Measurements from ENCODE around the gene TNN. TPM values are rescaled to one million over a fixed set of nuclear protein-coding genes. Genes with fewer than 3 reads are reported as not detected.

Gene TNN
- total and polyA plus RNA-seq, 2 donors, result 0.27 to 0.38 TPM

DNA sequence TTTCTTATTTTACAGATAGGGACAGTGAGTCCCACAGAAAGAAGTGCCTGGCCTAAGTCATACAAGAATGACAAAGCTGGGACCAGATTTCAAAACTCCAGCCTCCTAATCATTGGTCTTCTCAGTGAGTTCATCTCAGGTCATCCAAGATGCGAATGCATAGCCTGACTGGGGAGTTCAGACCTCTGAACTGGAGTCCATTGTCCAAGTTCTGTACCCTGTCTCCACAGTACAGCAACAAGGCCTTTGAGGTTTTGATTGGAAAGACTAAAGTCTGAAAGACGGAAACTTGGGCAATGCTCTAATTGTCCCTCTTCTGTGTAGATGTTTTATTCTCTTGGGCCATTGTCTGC, 62.0 kb downstream of the TNN start:
- no peak for DNase-seq (ENCODE audit: low read depth in 6 of 9, low spot score in 9 of 9)
- H3K4me1 ChIP-seq (ENCODE audit: control insufficient read depth in 2 of 2, insufficient read depth in 2 of 2, low read length in 2 of 2), result no peaks in the 10 kb centered on the region
- 95% methylated on average over 2 of the region's 2 CpGs for WGBS

DNA sequence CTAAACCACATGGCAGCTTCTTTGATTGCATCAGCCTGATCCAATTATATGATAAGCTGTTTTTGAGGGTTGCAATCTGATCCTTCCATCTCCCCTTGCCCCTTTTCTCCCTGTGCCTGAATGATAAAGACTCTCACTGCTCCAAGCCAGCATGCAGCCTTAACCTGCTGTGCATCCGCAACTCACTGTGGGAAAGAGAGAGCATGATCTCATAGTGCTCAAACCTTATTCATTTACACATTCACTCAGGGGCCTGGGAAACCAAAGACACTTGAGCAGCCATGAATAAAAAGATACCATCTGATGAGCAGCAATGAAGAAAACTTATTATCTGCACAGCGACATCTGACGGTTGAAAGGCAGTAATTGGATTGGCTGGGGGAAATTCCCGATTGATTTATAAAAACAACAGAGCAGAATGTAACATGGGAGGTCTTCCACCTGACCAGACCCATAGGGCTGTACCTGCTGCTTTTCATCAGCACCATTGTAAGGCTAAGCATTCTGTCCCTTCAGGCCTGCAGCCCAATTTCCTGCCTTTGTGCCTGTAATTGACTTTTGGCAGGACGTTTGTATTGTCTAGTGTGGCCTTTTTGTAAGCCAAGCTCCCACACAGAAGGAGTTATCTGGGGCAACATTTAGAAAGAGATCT, 62.5 kb downstream of the TNN start:
- Histone ChIP-seq H3K36me3 (ENCODE audit: control insufficient read depth in 2 of 2, insufficient read depth in 2 of 2, low read length in 1 of 2) (no peaks in the 10 kb centered on the region), H3K27ac (ENCODE audit: low read depth in 1 of 2, low read length in 1 of 2) (no peak overlapping the region), H3K9me3 (ENCODE audit: control insufficient read depth in 2 of 2, insufficient read depth in 1 of 2, low read length in 1 of 2) (no peaks in the 10 kb centered on the region), H3K4me1 (ENCODE audit: control insufficient read depth in 2 of 2, insufficient read depth in 2 of 2, low read length in 2 of 2) (no peaks in the 10 kb centered on the region), H3K4me3 (ENCODE audit: low read length in 2 of 2) (no peak overlapping the region), H3K27me3 (ENCODE audit: control insufficient read depth in 2 of 2, insufficient read depth in 1 of 2, low read length in 1 of 2) (no peaks in the 10 kb centered on the region)
- WGBS, result 89% methylated on average over 5 of the region's 5 CpGs
- no peak for DNase-seq (ENCODE audit: low read depth in 6 of 9, low spot score in 9 of 9)

More for the DNA sequence above, 62.0 kb downstream of the TNN start:
- Histone ChIP-seq H3K4me3 (ENCODE audit: low read length in 2 of 2) (no peak overlapping the region), H3K9me3 (ENCODE audit: control insufficient read depth in 2 of 2, insufficient read depth in 1 of 2, low read length in 1 of 2) (no peaks in the 10 kb centered on the region), H3K27ac (ENCODE audit: low read depth in 1 of 2, low read length in 1 of 2) (no peak overlapping the region), H3K36me3 (ENCODE audit: control insufficient read depth in 2 of 2, insufficient read depth in 2 of 2, low read length in 1 of 2) (no peaks in the 10 kb centered on the region), H3K27me3 (ENCODE audit: control insufficient read depth in 2 of 2, insufficient read depth in 1 of 2, low read length in 1 of 2) (no peaks in the 10 kb centered on the region)

DNA sequence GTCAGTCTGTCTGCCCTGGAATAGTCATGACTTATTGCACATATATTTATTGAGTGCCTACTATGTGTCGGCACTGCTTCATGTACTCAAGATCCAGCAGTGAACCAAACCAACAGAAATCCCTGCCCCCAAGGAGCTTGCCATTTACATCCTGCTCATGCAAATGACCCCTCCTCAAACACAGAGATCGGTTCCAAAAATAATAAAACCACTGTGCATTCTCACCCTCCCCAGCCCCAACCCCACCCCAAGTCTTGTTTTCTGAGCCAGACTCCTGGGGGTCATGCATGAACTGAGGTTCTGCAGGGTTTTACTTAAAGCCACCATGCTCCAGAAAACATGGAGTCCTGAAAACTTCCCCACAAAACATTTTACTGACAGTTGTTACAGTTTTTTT, 63.0 kb downstream of the TNN start:
- WGBS, result 90% methylated on average over 2 of the region's 2 CpGs
- Histone ChIP-seq H3K4me3 (ENCODE audit: low read length in 2 of 2) (no peak overlapping the region), H3K27me3 (ENCODE audit: control insufficient read depth in 2 of 2, insufficient read depth in 1 of 2, low read length in 1 of 2) (peaks cover 0 to under 1% of the 10 kb centered on the region in 2 donors), H3K27ac (ENCODE audit: low read depth in 1 of 2, low read length in 1 of 2) (no peak overlapping the region), H3K36me3 (ENCODE audit: control insufficient read depth in 2 of 2, insufficient read depth in 2 of 2, low read length in 1 of 2) (no peaks in the 10 kb centered on the region), H3K9me3 (ENCODE audit: control insufficient read depth in 2 of 2, insufficient read depth in 1 of 2, low read length in 1 of 2) (no peaks in the 10 kb centered on the region), H3K4me1 (ENCODE audit: control insufficient read depth in 2 of 2, insufficient read depth in 2 of 2, low read length in 2 of 2) (no peaks in the 10 kb centered on the region)
- DNase-seq (ENCODE audit: low read depth in 6 of 9, low spot score in 9 of 9), result no peak

DNA sequence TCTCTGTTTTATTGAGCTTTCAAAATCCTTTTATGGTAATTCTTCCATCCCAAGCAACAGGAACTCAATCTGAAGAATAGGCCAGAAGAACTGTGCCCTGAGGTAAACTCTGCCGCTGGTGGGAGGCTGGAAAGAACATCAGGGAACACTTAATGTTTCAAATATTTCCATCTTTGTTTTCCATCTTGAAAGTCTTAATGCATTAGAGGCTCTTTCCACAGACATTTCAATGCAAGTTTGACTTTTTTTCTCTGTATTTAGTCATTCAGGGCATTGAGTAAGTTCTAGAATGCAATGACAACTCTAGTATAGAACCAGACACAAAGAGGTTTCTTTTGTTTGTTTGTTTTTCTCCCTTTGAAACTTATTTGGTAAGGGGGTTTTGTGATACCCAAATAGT, 63.5 kb downstream of the TNN start:
- H3K27ac ChIP-seq (ENCODE audit: low read depth in 1 of 2, low read length in 1 of 2), result no peak overlapping the region
- no peaks in the 10 kb centered on the region for H3K4me1 ChIP-seq (ENCODE audit: control insufficient read depth in 2 of 2, insufficient read depth in 2 of 2, low read length in 2 of 2)

DNA sequence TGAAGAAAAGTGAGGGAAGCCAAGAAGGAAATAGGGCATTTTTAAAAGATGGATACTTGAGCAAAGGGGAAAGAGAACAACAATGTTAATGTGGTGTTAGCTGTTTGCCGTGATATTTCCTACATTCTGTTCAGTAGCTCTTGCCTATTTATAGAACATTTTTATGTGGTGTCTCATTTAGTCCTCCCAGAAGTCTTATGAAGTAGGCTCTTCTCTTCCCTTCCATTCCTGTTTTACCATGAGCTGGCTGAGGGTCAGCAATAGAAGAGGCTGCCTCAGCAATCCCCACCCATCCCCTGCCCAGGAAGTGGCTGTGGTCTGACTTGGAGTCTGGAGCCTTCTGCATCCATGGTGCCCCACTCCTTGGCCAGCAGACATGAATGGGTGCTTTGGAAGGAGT, 64.8 kb downstream of the TNN start:
- Histone ChIP-seq H3K36me3 (ENCODE audit: control insufficient read depth in 2 of 2, insufficient read depth in 2 of 2, low read length in 1 of 2) (no peaks in the 10 kb centered on the region), H3K4me3 (ENCODE audit: low read length in 2 of 2) (no peak overlapping the region), H3K4me1 (ENCODE audit: control insufficient read depth in 2 of 2, insufficient read depth in 2 of 2, low read length in 2 of 2) (no peaks in the 10 kb centered on the region), H3K27ac (ENCODE audit: low read depth in 1 of 2, low read length in 1 of 2) (no peak overlapping the region), H3K27me3 (ENCODE audit: control insufficient read depth in 2 of 2, insufficient read depth in 1 of 2, low read length in 1 of 2) (peaks cover 0 to 3% of the 10 kb centered on the region in 2 donors), H3K9me3 (ENCODE audit: control insufficient read depth in 2 of 2, insufficient read depth in 1 of 2, low read length in 1 of 2) (no peaks in the 10 kb centered on the region)
- WGBS, result 82% methylated on average over 1 of the region's 1 CpG
- DNase-seq (ENCODE audit: low read depth in 6 of 9, low spot score in 9 of 9), result no peak

More for the DNA sequence above, 63.5 kb downstream of the TNN start:
- Histone ChIP-seq H3K9me3 (ENCODE audit: control insufficient read depth in 2 of 2, insufficient read depth in 1 of 2, low read length in 1 of 2) (no peaks in the 10 kb centered on the region), H3K36me3 (ENCODE audit: control insufficient read depth in 2 of 2, insufficient read depth in 2 of 2, low read length in 1 of 2) (no peaks in the 10 kb centered on the region), H3K4me3 (ENCODE audit: low read length in 2 of 2) (no peak overlapping the region), H3K27me3 (ENCODE audit: control insufficient read depth in 2 of 2, insufficient read depth in 1 of 2, low read length in 1 of 2) (peaks cover 0 to 3% of the 10 kb centered on the region in 2 donors)
- no peak for DNase-seq (ENCODE audit: low read depth in 6 of 9, low spot score in 9 of 9)
- WGBS, result 94% methylated on average over 1 of the region's 1 CpG

DNA sequence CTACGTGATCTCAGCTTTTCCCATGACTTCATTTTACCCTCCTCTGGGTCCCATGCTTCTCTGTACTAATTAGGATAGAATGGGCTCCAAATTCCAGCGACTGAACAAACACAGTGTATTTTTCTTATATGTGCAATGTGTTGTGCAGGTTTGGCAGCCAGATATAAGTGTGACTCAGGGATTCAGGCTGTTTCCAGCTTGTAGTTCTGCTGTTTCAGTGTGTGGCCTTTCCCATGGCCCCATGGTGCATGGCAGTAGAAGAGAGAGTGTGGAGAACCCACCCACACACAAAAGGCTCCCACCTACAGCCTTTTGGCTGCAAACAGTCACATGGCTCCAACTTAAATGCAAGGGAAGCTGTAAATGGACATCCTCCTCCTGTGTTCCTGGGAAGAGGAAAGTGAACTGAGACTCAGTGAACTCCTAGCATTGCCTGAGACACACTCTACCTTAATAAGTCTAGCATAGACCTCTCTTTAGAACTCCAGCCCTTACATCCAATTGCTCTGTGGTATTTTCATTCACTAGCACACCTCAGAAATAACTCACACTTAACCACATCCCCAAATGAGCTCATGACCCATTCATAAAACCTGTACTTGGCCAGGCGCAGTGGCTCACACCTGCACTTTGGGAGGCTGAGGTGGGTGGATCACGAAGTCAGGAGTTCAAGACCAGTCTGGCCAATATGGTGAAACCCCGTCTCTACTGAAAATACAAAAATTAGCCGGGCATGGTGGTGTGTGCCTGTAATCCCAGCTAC, 66.2 kb downstream of the TNN start:
- Histone ChIP-seq H3K27me3 (ENCODE audit: control insufficient read depth in 2 of 2, insufficient read depth in 1 of 2, low read length in 1 of 2) (peaks cover 0 to 3% of the 10 kb centered on the region in 2 donors), H3K4me1 (ENCODE audit: control insufficient read depth in 2 of 2, insufficient read depth in 2 of 2, low read length in 2 of 2) (no peaks in the 10 kb centered on the region), H3K9me3 (ENCODE audit: control insufficient read depth in 2 of 2, insufficient read depth in 1 of 2, low read length in 1 of 2) (no peaks in the 10 kb centered on the region), H3K4me3 (ENCODE audit: low read length in 2 of 2) (no peak overlapping the region), H3K27ac (ENCODE audit: low read depth in 1 of 2, low read length in 1 of 2) (no peak overlapping the region), H3K36me3 (ENCODE audit: control insufficient read depth in 2 of 2, insufficient read depth in 2 of 2, low read length in 1 of 2) (no peaks in the 10 kb centered on the region)
- WGBS, result 91% methylated on average over 6 of the region's 6 CpGs
- no peak for DNase-seq (ENCODE audit: low read depth in 6 of 9, low spot score in 9 of 9)

DNA sequence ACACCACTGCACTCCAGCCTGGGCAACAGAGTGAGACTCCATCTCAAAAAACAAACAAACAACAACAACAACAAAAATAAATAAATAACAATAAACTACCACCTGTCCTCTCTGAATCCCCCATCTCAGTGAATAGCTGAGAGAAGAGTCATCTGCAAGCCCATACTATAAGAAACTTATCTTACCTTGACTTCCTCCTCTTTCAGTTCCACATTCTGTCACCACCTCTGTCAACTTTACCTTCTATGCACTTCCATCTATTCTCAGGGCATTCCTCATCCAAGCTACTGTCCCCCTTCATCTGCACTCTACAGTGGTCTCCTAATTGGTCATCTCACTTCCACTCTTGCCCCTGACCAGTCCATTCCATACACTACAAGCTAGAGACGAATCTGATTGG, 66.9 kb downstream of the TNN start:
- Histone ChIP-seq H3K9me3 (ENCODE audit: control insufficient read depth in 2 of 2, insufficient read depth in 1 of 2, low read length in 1 of 2) (no peaks in the 10 kb centered on the region), H3K27me3 (ENCODE audit: control insufficient read depth in 2 of 2, insufficient read depth in 1 of 2, low read length in 1 of 2) (peaks cover 0 to 3% of the 10 kb centered on the region in 2 donors), H3K27ac (ENCODE audit: low read depth in 1 of 2, low read length in 1 of 2) (no peak overlapping the region), H3K4me1 (ENCODE audit: control insufficient read depth in 2 of 2, insufficient read depth in 2 of 2, low read length in 2 of 2) (no peaks in the 10 kb centered on the region), H3K4me3 (ENCODE audit: low read length in 2 of 2) (no peak overlapping the region), H3K36me3 (ENCODE audit: control insufficient read depth in 2 of 2, insufficient read depth in 2 of 2, low read length in 1 of 2) (no peaks in the 10 kb centered on the region)
- 75% methylated on average over 1 of the region's 1 CpG for WGBS
- DNase-seq (ENCODE audit: low read depth in 6 of 9, low spot score in 9 of 9), result no peak

DNA sequence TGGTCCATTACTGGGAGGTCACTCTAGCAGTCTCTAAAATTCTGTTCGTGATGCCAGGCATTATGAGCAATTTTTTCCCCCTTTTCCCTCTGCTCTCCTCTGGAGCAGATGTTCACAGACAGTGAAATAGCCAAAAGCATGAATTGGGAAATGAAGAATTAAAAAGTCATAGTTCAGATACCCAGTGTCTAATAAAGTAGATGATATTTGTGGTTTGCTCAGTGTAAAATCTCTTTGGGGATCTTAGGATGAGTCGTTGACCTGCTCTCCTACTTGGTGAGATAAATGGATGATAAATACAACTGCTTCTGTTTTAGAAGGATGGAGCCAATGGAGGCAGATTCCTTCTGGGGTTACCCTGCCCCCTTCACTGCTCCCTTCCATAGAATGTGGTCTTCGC, 68.6 kb downstream of the TNN start:
- Histone ChIP-seq H3K36me3 (ENCODE audit: control insufficient read depth in 2 of 2, insufficient read depth in 2 of 2, low read length in 1 of 2) (no peaks in the 10 kb centered on the region), H3K4me3 (ENCODE audit: low read length in 2 of 2) (no peak overlapping the region), H3K9me3 (ENCODE audit: control insufficient read depth in 2 of 2, insufficient read depth in 1 of 2, low read length in 1 of 2) (no peaks in the 10 kb centered on the region), H3K27me3 (ENCODE audit: control insufficient read depth in 2 of 2, insufficient read depth in 1 of 2, low read length in 1 of 2) (peaks cover 0 to 3% of the 10 kb centered on the region in 2 donors), H3K27ac (ENCODE audit: low read depth in 1 of 2, low read length in 1 of 2) (no peak overlapping the region), H3K4me1 (ENCODE audit: control insufficient read depth in 2 of 2, insufficient read depth in 2 of 2, low read length in 2 of 2) (no peaks in the 10 kb centered on the region)
- 89% methylated on average over 3 of the region's 3 CpGs for WGBS
- no peak for DNase-seq (ENCODE audit: low read depth in 6 of 9, low spot score in 9 of 9)

DNA sequence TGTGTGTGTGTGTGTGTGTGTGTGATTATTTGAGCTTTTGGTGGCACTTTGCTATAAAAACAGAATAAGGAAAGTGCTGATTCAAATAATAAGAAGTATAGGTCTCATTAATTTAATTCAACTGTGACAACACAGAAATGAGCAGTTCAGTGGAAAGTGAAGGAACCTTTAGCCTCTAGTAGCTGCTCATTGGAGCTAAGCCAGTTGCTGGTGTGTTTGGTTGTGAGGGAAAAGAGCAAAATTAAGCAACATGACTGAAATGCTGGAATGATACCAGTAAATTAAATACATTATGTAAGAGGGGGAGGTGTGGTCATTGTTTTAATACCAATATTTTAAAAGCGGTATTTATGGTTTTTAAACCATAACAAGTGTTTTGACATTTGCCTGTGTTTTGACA, 69.7 kb downstream of the TNN start:
- Histone ChIP-seq H3K27me3 (ENCODE audit: control insufficient read depth in 2 of 2, insufficient read depth in 1 of 2, low read length in 1 of 2) (peaks cover 0 to 3% of the 10 kb centered on the region in 2 donors), H3K4me3 (ENCODE audit: low read length in 2 of 2) (no peak overlapping the region), H3K4me1 (ENCODE audit: control insufficient read depth in 2 of 2, insufficient read depth in 2 of 2, low read length in 2 of 2) (no peaks in the 10 kb centered on the region), H3K36me3 (ENCODE audit: control insufficient read depth in 2 of 2, insufficient read depth in 2 of 2, low read length in 1 of 2) (no peaks in the 10 kb centered on the region), H3K9me3 (ENCODE audit: control insufficient read depth in 2 of 2, insufficient read depth in 1 of 2, low read length in 1 of 2) (no peaks in the 10 kb centered on the region), H3K27ac (ENCODE audit: low read depth in 1 of 2, low read length in 1 of 2) (no peak overlapping the region)
- WGBS, result 100% methylated on average over 1 of the region's 1 CpG
- no peak for DNase-seq (ENCODE audit: low read depth in 6 of 9, low spot score in 9 of 9)

Measured in thymus (tissue), 11 donors.